HCEC 1CT (cell line): ENCODE data around the gene ITPR3.

Experiments
- DNase-seq: peaks from one replicate; pipeline ENCODE4 v3.0.0-alpha.2; 2017

The ITPR3 gene

DNA sequence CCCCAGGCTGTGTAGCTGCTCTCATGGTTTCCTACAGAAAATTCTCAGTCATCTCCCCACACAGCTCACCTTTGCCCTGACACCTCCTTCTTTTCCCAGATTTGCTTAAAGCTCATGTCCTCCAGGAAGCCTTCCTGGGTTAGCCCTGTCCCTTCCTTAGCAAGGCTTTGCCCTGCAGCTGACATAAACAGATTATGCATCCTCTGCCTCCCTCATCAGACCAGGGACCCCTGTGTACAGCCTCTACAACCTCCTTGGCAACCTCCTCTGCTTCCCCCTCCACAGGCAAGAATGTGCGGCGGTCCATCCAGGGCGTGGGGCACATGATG, 50.6 kb downstream of the ITPR3 start:
- DNase-seq: no peak

DNA sequence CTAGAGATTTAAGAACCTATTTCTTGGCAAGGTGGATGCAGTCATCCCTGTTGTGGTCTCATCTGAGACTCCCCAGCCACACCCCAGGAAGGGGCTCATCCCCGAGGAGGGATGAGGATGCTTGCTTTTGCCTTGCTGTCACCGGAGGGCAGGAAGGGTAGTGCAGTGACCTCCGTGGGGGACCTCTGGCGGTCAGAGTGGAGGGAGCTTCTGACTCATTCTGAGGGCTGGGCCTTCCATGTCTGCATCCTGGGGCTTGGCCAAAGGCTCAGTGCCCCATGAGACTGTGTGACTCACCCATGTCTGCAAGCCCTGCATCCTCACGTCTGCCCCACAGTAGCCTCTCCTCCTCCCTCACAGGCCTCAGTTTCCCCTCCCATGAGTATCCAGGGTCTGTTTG, 51.7 kb downstream of the ITPR3 start:
- peak; percentile 92 for DNase-seq

DNA sequence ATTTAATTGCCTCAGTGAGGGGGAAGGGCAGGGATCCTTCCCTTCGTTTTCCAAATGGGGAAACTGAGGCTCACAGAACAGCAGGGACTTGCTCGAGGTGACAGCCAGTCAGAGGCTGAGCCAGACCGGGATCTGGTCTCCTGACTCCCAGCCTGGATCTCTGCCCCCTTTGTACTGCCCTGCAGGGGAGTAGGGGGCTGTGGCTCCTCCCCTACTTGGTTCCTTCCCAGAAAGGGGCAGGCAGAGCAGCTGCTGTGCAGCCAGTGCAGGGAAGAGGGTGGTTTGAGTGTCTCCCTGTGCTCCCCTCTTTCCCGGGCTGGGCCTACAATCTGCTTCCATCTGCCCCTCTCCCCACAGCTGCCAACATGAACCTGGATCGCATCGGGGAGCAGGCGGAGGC, 52.7 kb downstream of the ITPR3 start:
- no peak for DNase-seq

DNA sequence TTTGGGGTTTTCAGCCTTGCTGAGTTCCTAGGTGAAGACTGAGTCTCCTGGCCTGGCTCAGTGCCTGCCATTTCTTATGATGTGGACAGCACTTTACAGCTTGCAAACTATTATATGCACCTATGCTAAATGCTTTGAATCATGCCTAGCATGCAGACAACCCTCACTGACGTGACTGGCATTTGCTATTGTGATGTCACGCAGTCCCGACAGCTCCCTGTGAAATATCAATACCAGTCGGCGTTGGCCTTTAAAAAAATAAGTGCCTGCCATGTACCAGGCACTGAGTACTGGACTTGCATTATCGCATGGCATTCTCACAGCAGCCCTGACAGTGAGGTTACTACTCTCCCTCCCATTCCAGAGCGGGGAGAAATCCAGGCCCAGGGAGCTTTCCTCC, 54.8 kb downstream of the ITPR3 start:
- DNase-seq: no peak

DNA sequence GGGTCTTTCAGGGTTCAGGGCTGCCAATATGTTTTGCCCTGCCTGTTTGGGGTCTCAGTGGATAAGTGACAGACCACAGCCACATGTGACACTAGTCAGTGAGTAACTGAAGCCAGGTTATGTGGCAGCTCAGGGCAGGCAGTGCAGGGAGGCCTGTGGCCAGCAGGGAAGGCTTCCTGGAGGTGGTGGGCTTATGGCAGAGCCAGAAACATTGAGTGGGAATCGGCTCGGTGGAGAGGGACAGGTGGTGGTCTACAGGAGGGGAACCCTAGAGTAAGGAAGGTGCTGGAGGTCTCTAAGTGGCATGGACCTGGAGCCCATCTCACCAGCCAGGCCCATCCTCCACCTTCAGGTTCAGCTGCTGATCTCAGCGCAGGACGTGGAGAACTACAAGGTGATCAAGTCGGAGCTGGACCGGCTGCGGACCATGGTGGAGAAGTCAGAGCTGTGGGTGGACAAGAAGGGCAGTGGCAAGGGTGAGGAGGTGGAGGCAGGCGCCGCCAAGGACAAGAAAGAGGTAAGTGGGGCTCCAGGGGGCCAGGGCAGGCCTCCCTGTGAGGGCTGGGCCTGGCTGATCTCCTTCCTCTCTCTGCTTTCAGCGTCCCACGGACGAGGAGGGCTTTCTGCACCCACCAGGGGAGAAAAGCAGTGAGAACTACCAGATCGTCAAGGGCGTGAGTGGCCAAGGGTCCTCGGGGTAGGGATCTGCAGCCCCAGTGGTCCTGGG, 55.5 kb downstream of the ITPR3 start:
- no peak for DNase-seq

DNA sequence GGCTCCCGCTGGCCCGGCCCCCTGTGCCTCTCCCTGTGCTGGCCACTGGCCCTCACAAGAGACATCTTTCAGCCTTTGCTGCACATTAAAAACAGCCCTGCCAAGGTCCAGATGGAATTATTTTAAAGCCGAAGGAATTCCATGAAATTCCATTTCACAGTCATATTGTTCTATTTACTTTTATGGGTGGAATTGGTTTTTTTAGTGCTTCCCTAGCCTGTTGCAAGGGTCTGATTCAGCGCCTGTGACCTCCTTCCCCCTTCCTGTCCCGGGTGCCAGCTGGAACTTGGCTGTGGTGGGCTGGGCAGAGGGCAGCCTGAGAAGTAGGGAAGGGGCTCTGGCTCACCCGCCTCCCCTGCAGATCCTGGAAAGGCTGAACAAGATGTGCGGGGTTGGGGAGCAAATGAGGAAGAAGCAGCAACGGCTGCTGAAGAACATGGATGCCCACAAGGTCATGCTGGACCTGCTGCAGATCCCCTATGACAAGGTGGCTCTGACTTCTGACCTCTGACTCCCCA, 56.1 kb downstream of the ITPR3 start:
- peak; percentile 47 for DNase-seq

DNA sequence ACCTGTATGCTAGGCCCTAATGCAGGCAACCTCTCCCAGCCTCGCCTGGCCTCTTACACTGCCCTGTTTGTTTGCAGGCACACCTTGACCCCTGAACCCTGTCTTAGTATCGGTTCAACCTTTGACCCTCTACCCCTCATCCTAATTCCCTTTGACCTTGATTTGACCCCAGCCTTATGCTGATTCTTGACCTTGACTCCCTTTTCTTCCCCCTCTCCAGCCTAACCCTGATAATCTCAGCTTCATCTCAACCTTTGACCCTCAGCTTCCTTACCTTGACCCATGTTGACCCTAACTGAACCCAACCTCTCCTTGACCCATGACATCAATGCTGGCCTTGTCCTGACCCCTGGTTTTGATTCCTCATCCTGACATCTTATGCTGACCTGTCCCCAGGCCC, 56.6 kb downstream of the ITPR3 start:
- DNase-seq: no peak

DNA sequence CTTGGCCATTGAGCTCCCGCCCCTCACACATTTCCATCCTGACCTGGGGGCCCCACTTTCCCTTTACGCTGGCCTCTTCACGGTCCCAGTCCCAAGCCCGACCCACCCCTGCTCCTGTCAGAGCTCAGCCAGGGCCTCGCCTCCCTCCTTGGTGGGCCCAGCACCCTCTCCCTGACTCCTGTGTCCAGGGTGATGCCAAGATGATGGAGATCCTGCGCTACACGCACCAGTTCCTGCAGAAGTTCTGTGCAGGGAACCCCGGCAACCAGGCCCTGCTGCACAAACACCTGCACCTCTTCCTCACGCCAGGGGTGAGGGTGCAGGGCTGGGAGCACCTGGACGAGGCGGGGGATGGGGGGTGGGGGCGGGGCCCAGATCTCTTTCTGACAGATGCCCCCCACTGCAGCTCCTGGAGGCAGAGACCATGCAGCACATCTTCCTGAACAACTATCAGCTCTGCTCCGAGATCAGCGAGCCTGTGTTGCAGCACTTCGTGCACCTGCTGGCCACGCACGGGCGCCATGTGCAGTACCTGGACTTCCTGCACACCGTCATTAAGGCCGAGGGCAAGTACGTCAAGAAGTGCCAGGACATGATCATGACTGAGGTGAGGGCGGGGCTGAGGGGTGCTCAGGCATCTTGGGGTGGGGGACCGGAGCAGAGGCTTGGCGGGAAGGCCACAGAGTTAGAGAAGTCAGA, 57.3 kb downstream of the ITPR3 start:
- DNase-seq: no peak

DNA sequence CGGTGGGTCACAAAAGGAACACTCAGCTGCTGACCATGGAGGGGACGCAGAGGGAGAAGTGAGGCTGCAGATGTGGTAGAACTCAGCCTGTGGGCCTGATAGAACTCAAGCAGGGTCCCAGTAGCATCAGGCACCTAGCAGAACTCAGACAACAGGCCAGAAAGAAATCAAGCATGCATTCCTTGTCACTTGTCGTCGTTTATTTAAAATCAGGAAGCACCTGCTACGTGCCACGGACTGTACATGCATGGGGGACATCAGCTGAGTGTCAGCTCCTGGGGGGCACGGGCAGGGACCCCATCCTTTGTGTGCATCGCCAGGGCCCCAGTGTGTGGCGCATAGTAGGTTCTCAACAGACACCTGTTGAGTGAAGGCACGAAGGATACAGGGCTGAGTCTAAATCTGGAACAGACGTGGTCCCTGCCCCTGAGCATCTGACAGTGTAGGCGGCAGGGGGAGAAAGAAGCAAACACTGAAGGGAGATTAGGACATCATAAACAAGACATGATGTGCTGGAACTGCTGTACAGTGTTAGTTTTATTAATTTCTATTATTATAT, 57.9 kb downstream of the ITPR3 start:
- DNase-seq: no peak

DNA sequence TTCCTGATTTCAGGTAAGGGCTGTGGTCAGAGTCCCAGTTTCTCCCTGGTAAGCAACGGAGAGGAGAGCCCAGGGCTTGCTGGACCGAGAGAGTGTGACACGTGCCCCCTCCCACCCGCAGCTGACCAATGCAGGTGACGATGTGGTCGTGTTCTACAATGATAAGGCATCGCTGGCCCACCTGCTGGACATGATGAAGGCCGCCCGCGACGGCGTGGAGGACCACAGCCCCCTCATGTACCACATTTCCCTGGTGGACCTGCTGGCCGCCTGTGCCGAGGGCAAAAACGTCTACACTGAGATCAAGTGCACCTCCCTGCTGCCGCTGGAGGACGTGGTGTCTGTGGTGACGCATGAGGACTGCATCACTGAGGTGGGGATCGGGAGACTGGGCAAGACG, 58.6 kb downstream of the ITPR3 start:
- no peak for DNase-seq

DNA sequence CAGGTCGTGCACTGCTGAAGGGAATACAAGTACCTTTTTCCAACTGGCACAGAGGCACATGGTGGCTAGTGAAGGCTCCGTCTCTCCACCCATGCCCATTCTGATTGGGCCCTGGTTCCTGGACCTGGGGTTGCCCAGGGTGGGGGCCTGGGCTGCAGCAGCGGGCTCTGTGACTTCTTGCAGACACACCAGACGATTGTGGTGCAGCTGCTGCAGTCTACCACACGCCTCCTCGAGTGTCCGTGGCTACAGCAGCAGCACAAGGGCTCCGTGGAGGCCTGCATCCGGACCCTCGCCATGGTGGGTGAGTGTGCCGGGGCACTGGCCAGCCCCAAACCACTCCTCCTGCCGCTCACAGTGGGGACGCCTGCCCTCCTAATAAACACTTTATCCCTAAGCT, 61.2 kb downstream of the ITPR3 start:
- no peak for DNase-seq

DNA sequence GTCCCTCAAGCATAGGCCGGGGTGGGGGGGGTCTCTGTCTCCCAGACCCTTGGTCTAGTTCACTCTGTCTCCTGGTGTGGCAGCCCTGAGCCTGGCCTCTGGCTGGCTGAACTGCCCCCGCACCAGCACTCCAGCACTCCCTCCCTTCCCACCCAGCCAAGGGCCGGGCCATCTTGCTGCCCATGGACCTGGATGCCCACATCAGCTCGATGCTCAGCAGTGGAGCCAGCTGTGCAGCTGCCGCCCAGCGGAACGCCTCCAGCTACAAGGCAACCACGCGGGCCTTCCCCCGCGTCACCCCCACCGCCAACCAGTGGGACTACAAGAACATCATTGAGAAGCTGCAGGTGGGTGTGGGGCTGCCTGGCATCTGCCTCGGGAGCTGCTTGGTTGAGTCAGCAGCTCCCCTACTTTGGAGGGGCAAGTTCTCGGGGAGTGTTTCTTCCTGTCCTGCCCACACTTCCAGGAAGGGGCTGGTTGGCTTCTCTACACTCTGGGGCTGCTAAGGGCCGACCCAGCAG, 62.0 kb downstream of the ITPR3 start:
- no peak for DNase-seq

DNA sequence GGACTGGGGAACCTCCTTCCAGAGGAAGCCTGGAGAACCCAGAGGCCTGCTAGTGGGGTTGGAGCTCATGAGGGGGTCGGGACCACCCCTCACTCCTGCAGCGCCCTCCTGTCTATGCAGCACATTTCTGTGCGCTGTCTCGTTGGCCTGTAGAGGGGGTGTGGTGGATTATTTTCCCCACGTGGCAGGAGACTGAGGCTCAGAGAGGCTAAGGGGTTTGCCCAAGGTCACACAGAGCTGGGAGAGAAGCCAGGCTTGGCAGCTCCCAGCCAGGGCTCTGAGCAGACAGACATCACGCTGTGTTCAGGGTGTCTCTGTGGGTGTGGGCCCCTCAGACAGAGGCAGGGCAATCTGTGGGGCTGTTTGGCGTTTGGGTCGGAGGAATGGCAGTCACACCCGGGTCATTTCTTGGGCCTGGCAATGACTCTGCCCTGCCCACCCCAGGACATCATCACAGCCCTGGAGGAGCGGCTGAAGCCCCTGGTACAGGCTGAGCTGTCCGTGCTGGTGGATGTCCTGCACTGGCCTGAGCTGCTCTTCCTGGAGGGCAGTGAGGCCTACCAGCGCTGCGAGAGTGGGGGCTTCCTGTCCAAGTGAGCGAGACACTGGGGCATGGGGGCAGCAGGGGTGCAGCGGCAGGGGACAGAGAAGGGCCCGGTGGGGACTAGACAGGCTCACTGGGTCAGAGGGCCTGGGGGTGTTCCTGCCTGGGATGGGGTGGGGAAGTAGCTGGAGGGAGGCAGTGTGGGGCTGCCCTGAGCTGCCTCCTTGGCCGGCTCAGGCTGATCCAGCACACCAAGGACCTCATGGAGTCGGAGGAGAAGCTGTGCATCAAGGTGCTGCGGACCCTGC, 62.7 kb downstream of the ITPR3 start:
- DNase-seq: no peak

DNA sequence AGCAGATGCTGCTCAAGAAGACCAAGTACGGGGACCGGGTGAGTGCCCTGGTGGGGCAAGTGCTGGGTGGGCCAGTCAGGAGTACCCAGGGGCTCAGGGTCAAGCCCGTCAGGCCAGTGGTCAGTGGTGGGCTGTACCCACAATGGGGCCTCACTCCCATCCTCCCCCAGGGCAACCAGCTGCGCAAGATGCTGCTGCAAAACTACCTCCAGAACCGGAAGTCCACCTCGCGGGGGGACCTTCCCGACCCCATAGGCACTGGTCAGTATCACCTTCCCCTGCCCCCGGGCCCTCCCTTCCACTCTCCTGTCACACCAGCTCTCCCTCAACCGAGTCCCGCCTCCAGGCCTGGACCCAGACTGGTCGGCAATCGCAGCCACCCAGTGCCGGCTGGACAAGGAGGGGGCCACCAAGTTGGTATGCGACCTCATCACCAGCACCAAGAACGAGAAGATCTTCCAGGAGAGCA, 63.3 kb downstream of the ITPR3 start:
- no peak for DNase-seq

DNA sequence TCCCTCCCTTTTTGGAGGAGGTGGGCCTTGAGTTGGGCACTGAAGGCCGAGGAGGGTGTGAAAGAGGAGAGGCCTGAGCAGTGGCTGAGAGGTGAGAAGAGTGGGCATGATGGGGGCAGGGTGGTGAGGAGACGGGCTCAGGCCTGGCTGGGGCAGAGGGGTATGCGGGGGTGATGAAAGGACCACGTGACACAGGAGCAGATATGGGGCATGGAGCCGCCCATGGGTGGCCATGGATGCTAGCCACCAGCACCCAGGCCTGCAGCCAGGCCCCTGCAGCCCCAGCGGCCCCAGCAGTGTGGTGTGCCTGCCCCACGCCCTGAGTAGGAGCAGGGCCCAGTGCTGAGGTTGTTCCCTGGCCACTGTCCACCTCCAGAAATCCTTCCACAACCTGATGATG, 63.9 kb downstream of the ITPR3 start:
- no peak for DNase-seq

DNA sequence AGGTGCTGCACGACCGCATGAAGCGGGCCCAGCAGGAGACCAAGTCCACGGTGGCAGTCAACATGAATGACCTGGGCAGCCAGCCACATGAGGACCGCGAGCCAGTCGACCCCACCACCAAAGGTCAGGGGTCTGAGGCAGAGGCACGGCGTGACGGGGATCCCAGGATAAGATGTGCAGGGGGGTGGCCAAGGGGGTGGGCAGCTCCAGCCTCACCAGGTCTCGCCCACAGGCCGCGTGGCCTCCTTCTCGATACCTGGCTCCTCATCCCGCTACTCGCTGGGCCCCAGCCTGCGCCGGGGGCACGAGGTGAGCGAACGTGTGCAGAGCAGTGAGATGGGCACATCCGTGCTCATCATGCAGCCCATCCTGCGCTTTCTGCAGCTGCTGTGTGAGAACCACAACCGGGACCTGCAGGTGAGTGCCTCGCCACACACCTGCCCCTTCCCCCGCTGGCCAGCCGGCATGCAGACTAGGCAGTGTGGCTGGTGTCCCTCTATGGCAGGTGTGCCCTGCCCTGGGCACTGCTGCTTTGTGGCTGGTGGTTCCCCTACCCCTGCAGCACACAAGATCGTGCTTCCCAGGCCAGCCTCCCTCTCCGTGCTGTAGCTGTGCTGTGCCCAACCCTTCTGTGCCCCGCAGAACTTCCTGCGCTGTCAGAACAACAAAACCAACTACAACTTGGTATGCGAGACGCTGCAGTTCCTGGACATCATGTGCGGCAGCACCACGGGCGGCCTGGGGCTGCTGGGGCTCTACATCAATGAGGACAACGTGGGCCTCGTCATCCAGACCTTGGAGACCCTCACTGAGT, 64.5 kb downstream of the ITPR3 start:
- no peak for DNase-seq

DNA sequence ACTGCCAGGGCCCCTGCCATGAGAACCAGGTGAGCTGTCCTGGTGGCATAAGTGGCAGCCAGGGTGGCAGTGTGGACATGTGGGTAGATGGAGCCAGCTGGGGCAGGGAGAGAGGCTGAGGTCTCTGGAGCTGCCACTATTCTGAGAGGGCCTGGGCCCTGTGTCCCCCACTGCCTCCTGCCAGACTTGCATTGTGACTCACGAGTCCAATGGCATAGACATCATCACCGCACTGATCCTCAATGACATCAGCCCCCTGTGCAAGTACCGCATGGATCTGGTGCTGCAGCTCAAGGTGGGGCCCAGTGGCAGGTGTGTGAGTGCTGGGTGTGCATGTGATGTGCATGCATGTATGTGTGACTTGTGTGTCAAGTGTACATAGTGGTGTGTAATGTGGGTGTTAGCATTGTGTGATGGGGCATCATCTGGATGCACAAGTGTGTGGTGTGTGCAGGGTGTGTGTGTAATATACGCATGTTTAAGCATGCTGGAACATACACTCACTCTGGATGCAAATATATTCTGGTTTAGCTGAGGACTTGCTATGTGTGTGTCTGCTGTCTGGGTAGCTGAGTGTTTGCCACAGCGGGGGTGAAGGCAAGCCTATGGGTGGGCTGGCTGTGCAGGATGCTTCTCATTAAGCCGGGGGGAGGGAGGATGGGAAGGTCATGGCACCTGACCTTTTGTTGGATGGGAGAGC, 65.3 kb downstream of the ITPR3 start:
- no peak for DNase-seq

DNA sequence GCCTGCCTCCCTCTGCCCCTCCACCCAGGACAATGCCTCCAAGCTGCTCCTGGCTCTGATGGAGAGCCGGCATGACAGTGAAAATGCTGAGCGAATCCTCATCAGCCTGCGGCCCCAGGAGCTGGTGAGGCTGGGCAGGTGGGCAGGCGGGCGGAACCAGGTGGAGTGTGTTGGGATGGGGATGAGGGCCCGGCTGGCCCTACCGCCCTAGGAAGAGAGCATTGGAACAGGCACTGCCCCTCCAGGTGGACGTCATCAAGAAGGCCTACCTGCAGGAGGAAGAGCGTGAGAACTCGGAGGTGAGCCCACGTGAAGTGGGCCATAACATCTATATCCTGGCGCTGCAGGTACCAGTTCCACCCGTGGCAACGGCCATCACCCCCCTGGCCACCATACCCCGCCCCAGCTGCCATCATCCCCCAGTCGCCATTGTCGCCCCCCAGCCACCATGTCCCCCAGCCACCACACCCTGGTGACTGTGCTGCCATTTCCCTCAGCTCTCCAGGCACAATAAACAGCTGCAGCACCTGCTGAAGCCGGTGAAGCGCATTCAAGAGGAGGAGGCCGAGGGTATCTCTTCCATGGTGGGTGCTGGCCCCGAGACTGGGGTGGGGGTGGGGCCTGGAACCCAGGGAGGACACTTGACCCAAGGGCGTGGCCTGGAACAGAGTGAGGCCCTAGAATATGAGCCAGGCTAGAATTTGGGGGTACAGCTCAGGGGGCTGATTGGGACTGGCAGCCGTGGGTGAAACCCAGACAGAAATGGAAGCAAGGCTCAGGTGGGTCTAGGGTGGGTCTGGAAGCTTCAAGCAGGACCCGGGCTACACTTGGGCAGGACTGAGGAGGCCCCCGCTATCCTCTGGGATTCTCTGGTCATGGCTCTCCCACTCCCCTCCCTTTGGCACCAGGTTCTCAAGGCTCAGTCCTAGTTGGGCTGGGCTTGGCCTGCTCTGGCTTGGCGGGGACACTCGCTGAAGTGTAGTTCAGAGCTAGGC, 66.2 kb downstream of the ITPR3 start:
- no peak for DNase-seq

DNA sequence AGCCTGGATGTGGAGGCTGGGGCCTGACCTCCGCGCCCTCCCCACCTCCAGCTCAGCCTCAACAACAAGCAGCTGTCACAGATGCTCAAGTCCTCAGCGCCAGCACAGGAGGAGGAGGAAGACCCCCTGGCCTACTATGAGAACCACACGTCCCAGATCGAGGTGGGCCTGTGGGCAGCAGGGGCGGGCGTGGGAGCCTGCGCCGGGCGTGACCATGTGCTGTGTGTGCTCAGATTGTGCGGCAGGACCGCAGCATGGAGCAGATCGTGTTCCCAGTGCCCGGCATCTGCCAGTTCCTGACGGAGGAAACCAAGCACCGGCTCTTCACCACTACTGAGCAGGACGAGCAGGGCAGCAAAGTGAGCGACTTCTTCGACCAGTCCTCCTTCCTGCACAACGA, 66.9 kb downstream of the ITPR3 start:
- DNase-seq: no peak

DNA sequence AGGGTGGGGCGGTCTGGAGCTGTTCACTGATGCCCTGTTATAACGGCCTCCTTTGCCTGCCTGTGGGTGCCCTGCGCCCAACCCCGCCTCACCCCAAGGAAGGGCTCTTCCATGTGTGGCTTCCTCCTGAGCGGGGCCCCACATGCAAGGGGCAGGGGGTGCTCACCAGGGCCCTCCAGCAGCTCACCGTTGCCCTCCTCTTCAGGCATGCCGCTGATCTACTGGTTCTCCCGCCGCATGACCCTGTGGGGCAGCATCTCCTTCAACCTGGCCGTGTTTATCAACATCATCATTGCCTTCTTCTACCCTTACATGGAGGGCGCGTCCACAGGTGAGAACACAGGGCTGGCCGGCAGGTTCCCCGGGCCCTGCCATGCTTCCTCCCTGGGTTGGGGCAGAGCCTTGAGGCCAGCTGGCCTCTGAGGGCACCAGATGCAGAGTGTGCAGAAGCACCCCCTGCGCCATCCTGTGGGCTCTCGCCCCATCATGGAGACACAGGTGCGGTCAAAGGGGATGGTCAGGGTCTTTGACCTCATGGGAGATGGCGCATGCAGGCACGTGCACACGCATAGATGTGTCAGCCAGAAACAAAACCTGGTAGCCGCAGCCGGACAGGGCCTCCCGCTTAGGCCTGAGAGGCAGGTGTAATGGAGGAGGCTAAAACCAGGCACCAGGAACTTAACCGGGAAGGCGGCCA, 67.5 kb downstream of the ITPR3 start:
- DNase-seq: no peak
